C4-2B (cell line): Measurements from ENCODE around the gene MEAK7.

Experiments used
- H3K27ac ChIP-seq: fragments of 450-650 bp; 2 replicates; pipeline ENCODE4 v1.5.1; 2017
- ZFX ChIP-seq: fragments of 450-650 bp; IDR thresholded peaks from 2 replicates; pipeline ENCODE4 v1.6.1; 2017
- TF ChIP-seq, protein P1 (sequence below): fragments of 450-650 bp; conservative IDR thresholded peaks from 2 replicates; pipeline ENCODE4 v1.5.1; 2017; ENCODE audit warnings: mild to moderate bottlenecking

MEAK7 gene

DNA sequence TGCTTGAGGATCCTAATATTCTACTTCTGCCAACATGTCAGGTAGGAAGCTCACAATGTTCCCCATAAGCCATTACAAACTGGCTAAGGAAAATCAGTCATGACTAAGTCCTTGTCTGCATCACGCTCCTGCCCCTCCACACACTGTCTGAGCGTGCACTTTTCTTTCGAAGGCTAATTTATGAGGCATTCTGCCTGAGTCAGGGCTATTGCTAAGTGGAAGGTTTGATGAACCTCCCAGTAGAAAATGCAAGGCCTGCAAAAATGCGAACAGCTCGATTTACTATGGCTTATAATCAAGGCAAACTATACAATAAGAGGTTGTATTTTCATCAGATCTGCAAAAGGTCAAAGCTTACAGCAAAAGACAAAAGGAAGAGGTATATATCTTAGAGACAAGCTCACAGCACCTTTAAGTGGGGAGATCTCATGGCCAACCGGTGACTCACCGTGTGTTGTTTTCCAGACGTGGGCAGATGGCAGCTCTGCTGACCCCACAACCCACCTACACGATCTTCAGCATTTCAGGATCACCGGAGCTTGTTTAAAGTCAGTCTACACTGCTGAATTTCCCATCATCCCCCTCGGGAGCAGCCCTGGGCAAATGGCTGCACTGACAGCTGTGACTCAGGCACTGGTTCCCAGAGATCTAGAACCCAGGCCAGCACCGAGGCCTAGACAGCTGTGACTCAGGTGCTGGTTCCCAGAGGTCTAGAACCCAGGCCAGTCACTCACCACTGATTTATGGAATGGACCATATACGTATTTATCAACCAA is 26.1 kb downstream of the MEAK7 start:
- TF ChIP-seq ZFX = no peak
- TF ChIP-seq, protein P1, sequence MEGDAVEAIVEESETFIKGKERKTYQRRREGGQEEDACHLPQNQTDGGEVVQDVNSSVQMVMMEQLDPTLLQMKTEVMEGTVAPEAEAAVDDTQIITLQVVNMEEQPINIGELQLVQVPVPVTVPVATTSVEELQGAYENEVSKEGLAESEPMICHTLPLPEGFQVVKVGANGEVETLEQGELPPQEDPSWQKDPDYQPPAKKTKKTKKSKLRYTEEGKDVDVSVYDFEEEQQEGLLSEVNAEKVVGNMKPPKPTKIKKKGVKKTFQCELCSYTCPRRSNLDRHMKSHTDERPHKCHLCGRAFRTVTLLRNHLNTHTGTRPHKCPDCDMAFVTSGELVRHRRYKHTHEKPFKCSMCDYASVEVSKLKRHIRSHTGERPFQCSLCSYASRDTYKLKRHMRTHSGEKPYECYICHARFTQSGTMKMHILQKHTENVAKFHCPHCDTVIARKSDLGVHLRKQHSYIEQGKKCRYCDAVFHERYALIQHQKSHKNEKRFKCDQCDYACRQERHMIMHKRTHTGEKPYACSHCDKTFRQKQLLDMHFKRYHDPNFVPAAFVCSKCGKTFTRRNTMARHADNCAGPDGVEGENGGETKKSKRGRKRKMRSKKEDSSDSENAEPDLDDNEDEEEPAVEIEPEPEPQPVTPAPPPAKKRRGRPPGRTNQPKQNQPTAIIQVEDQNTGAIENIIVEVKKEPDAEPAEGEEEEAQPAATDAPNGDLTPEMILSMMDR = no peak
- no peak overlapping the region for H3K27ac ChIP-seq

DNA sequence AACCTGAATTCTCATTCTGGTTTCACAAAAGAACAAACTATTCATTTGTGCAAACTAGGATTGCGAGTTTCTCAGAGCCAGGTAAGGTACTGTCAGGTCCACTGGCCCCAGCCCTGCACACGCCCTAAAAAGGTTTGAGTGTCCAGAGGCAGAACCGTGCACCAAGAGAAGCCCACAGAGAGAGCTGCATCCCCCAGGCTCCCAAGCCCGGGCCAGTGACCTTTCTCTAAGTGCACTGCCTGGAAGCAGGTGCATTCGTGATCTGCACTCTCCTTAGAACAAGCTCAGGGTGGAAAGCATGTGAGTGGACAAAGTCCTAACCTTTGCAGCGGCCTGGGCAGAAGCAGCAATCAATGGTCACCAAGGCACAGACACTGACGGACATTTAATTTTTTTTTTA is 26.8 kb downstream of the MEAK7 start:
- no peak for TF ChIP-seq ZFX
- TF ChIP-seq, protein P1 = no peak
- no peak overlapping the region for H3K27ac ChIP-seq

DNA sequence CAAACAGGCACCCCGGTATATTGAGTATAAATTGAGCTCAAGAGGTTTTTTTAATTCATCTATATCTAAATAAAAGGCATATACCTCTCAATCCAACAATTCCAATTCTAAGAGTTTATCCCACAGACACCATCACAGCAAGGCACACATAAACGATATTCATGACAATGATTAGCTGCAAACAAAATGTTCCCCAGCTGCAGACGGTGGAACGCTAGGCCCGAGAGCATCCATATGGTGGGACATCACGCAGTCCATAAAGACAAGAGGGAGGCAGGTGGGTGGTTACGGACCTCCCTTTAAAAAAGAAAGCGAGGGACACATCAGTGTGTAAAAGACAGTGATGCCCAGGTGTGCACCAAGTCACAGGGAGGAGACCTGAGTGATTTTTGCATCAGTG is 28.1 kb downstream of the MEAK7 start:
- no peak overlapping the region for H3K27ac ChIP-seq

DNA sequence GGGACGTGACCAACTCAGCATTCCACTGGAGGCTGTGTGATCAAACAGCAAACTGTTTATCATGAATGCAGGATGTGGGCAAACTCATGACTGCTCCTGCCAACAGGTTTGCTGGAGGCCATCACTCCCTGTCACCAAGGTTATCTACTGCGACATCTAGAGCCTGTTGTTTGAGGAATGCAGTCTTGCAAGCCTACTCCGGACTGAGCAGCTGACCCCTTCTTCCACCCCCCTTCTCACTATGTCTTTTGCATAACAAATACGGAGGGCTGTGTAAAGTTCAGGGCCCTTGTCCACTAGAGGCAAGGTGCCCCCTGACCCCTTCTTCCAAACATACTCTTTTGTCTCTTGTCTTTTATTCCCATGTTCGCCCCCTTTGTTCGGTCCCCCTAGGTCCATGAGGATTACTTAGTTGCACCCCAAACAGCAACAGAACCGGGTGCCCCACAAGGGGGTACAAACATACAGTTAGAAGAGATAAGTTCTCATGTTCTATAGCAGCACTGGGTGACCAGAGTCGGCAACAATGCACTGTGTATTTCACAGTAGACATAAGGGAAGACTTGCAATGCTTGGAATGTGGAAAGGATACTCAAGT is 28.7 kb downstream of the MEAK7 start:
- TF ChIP-seq, protein P1 = no peak
- TF ChIP-seq ZFX = no peak
- no peak overlapping the region for H3K27ac ChIP-seq

More for the DNA sequence above, 28.1 kb downstream of the MEAK7 start:
- TF ChIP-seq, protein P1 = no peak
- TF ChIP-seq ZFX = no peak

DNA sequence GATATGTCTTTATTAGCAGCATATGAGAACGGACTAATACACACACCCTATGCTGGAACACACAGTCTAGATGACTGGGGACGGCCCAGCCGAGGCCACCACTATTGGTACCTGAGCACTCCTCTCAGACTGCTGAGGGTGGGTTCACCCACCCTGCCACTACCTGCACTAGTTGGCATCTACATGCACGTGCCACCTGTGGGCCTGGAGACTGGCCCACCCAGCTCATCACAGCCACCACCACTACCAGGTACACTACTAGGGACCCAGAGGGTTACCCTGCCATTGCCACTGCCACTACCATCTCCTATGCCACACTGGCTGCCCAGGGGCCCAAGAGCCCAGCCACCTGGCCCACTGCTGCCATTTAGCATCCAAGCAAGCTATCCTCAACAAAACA is 32.5 kb downstream of the MEAK7 start:
- no peak overlapping the region for H3K27ac ChIP-seq
- TF ChIP-seq, protein P1 = no peak
- TF ChIP-seq ZFX = no peak

DNA sequence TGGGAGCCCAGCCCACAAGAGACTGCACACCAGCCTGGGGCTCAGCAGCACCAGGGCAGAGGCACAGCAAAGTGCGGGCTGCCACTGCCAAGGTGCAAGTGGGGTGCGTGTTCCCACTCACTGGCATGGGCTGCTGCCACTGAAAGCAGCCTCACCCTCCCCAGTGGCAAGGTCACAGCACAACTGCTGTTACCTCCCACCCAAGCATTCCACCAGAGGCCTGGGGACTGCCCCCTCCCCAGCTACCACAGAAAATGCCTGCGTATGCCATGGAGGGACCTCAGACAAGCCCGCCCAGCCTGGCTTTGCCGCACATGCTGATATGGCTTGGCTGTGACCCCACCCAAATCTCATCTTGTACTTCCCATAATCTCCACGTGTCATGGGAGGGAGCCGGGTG is 33.1 kb downstream of the MEAK7 start:
- no peak overlapping the region for H3K27ac ChIP-seq
- TF ChIP-seq, protein P1 = no peak
- no peak for TF ChIP-seq ZFX

DNA sequence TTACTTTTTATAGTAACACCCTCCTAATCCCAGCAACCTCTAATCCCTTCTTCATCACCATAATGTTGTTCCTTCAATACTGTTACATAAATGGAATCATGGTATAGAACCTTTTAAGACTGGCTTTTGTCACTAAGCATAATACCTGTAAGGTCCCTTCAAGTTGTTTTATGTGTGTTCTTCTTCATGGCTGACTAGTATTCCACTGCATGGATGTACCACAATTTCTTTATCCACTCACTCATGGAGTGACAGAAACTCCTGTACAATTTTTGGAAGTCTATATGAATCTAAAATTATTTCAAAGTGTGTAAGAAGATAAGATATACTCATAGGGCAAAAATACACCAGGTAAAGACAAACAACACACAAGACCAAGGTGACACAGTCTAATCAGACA is 36.8 kb downstream of the MEAK7 start:
- H3K27ac ChIP-seq = no peak overlapping the region
- TF ChIP-seq, protein P1 = no peak
- TF ChIP-seq ZFX = no peak
